GM12878 (cell line): Measurements from ENCODE around the gene AMPD3. TPM values are rescaled to one million over a fixed set of nuclear protein-coding genes. Genes with fewer than 3 reads are reported as not detected.
A peak's percentile ranks its signal among the peaks of the same experiment; 100 is the strongest.

Experiments
- ATAC-seq: fragments of 200-7000 bp; cut with Tn5 transposase; 3 replicates; pipeline ENCODE4 v1.9.1; 2020; ENCODE audit warnings: mild to moderate bottlenecking, moderate library complexity
- Bru-seq: library from RNA; stranded (reverse); fragments of 400-500 nt; gene quantifications from one replicate; lab custom pipeline; 2021; lab: Mats Ljungman, UMichigan
- BruChase-seq, 2 experiments: library from RNA; stranded (reverse); fragments of 400-500 nt; gene quantifications; one replicate each; lab custom pipeline; 2021; lab: Mats Ljungman, UMichigan
- BruUV-seq: library from RNA; stranded (reverse); fragments of 400-500 nt; replicated peaks from 2 replicates; lab custom pipeline; 2021; lab: Mats Ljungman, UMichigan
- CTCF ChIA-PET: fragments of 300-600 bp; sonication (Branson Sonifier 250); formaldehyde crosslinking; extraction: SDS; loops from one replicate; lab custom pipeline; 2021; ENCODE audit warnings: inconsistent platforms; lab: Yijun Ruan, JAX
- POLR2A ChIA-PET: fragments of 350-600 bp; formaldehyde crosslinking; extraction: SDS; loops from one replicate; lab custom pipeline; 2021; ENCODE audit warnings: inconsistent platforms; lab: Charles Lee
- RAD21 ChIA-PET: fragments of 300-600 bp; sonication (Branson Sonifier 250); formaldehyde crosslinking; loops from one replicate; lab custom pipeline; 2023; ENCODE audit warnings: antibody characterized with exemption; ENCODE audit not compliant: unreplicated experiment; lab: Charles Lee
- SMC1A ChIA-PET: fragments of 300-600 bp; sonication (Branson Sonifier 250); formaldehyde crosslinking; loops from one replicate; lab custom pipeline; 2023; ENCODE audit not compliant: unreplicated experiment, uncharacterized antibody; lab: Charles Lee
- DNase-seq: peaks from one replicate; pipeline ENCODE4 v3.0.0-alpha.2; 2011; ENCODE audit warnings: low read depth, low spot score
- FAIRE-seq: peaks from 3 replicates; lab custom pipeline; 2011; peaks lifted over from hg19 to GRCh38; lab: Jason Lieb, UNC
- H2AFZ ChIP-seq: 2 replicates; pipeline ENCODE4 v1.6.0; 2011; ENCODE audit warnings: low read depth, low read length, control low read depth; ENCODE audit not compliant: control insufficient read depth
- H3K27ac ChIP-seq: 2 replicates; pipeline ENCODE4 v1.5.1; 2011; ENCODE audit warnings: control low read depth; ENCODE audit not compliant: control insufficient read depth, insufficient read depth
- H3K27me3 ChIP-seq, 2 experiments: replicated peaks in 1 of 2; 2 replicates each; pipeline versions ENCODE4 v1.6.0 to v1.6.1; 2011; ENCODE audit warnings: low read length in 1 of 2; ENCODE audit not compliant: control insufficient read depth in 2 of 2, insufficient read depth in 2 of 2
- H3K36me3 ChIP-seq, 2 experiments: 2 replicates each; pipeline ENCODE4 v1.5.1; 2011; ENCODE audit warnings: low read length in 1 of 2; ENCODE audit not compliant: control insufficient read depth in 2 of 2, insufficient read depth in 2 of 2
- H3K4me1 ChIP-seq: 2 replicates; pipeline ENCODE4 v1.6.1; 2011; ENCODE audit warnings: mild to moderate bottlenecking, low read length, moderate library complexity, mixed read lengths; ENCODE audit not compliant: control insufficient read depth, insufficient read depth
- H3K4me2 ChIP-seq: 2 replicates; pipeline ENCODE4 v1.6.0; 2011; ENCODE audit warnings: control low read depth; ENCODE audit not compliant: control insufficient read depth, insufficient read depth
- H3K4me3 ChIP-seq: fragments of 200-600 bp; sonication (generic); 2 replicates; pipeline ENCODE4 v1.5.1; 2016
- H3K79me2 ChIP-seq: 2 replicates; pipeline ENCODE4 v1.6.0; 2011; ENCODE audit warnings: low read length; ENCODE audit not compliant: control insufficient read depth, insufficient read depth
- H3K9ac ChIP-seq: 2 replicates; pipeline ENCODE4 v1.8.0; 2011; ENCODE audit warnings: low read length, control low read depth, mixed read lengths; ENCODE audit not compliant: control insufficient read depth, insufficient read depth
- H3K9me3 ChIP-seq: replicated peaks from 3 replicates; pipeline ENCODE4 v1.5.1; 2011; ENCODE audit warnings: mild to moderate bottlenecking, low read length; ENCODE audit not compliant: control insufficient read depth, insufficient read depth
- H4K20me1 ChIP-seq: 2 replicates; pipeline ENCODE4 v1.6.0; 2011; ENCODE audit not compliant: control insufficient read depth, insufficient read depth
- BRCA1 ChIP-seq: IDR thresholded peaks from 2 replicates; pipeline ENCODE4 v1.6.1; 2011; ENCODE audit warnings: low read depth, low read length, improper control_type of control experiment
- HCFC1 ChIP-seq: fragments of 150-350 bp; IDR thresholded peaks from 2 replicates; pipeline ENCODE4 v1.6.1; 2014; ENCODE audit warnings: low read length
- IKZF1 ChIP-seq: fragments of 450-650 bp; conservative IDR thresholded peaks from 2 replicates; pipeline ENCODE4 v1.6.1; 2017; ENCODE audit warnings: antibody characterized with exemption, mild to moderate bottlenecking
- KAT2A ChIP-seq: conservative IDR thresholded peaks from 2 replicates; pipeline ENCODE4 v1.6.1; 2011; ENCODE audit warnings: low read depth, low read length; ENCODE audit not compliant: control insufficient read depth
- KLF5 ChIP-seq: fragments of 450-650 bp; IDR thresholded peaks from 2 replicates; pipeline ENCODE4 v1.6.1; 2014; ENCODE audit warnings: mild to moderate bottlenecking; ENCODE audit not compliant: partially characterized antibody
- NBN ChIP-seq: fragments of 450-650 bp; IDR thresholded peaks from 2 replicates; pipeline ENCODE4 v1.6.1; 2016
- PRDM15 ChIP-seq: fragments of 450-650 bp; formaldehyde crosslinking; IDR thresholded peaks from 2 replicates; pipeline ENCODE4 v1.4.0; 2020; ENCODE audit warnings: mild to moderate bottlenecking, moderate library complexity
- RCOR1 ChIP-seq: conservative IDR thresholded peaks from 2 replicates; pipeline ENCODE4 v1.6.1; 2012; ENCODE audit warnings: low read depth, low read length, improper control_type of control experiment
- SRF ChIP-seq, 2 experiments: IDR thresholded peaks; 2 replicates each; pipeline ENCODE4 v1.6.1; 2011; ENCODE audit warnings: low read depth in 2 of 2, low read length in 2 of 2, mild to moderate bottlenecking in 1 of 2, moderate library complexity in 1 of 2
- WGBS: methylation state at CpG from one replicate; pipeline ENCODE4 v1.1.6; 2016; ENCODE audit warnings: low lambda C conversion rate; ENCODE audit not compliant: insufficient replicate concordance, insufficient coverage; ENCODE audit errors: missing lambda C conversion rate; 5-methylcytosine and 5-hydroxymethylcytosine counted together
- in situ Hi-C: fragments of 300-500 bp; cut with MboI; formaldehyde crosslinking; loops from 9 replicates; pipeline ENCODE4 v1.14.3; 2018; ENCODE audit warnings: mixed read lengths
- intact Hi-C: fragments of 100-400 bp; cut with micrococcal nuclease; formaldehyde crosslinking; loops from one replicate; pipeline ENCODE4 v1.14.2; 2022; ENCODE audit not compliant: unreplicated experiment
- long read RNA-seq, 2 experiments: library from polyadenylated mRNA; unstranded; transcript quantifications; one replicate each; pipeline ENCODE4 v2.0.0, GENCODE V29; 2019 to 2020
- polyA minus RNA-seq, 3 experiments: library from RNA; depleted of rRNA, polyadenylated mRNA; stranded (reverse); fragments of >200 nt; gene quantifications; 2 replicates each; pipeline ENCODE4 v1.2.3, GENCODE V29; 2011
- polyA plus RNA-seq, 11 experiments: library from polyadenylated mRNA; depleted of rRNA in 4 of 11; unstranded in 6 of 11; stranded (reverse) in 5 of 11; fragments of >200 nt; fragmentation: Nextera tagmentation in 4 of 11; fragmentation: Illumina TruSeq in 1 of 11; extraction: Ambion mirVana in 4 of 11; extraction: Trizol in 1 of 11; gene quantifications; 1 replicate in 1 of 11; 2 replicates in 10 of 11; pipeline versions ENCODE4 v1.2.1 to v1.2.3, GENCODE V29; 2011 to 2016; ENCODE audit warnings: inconsistent platforms in 2 of 11, missing spikeins in 2 of 11, low read depth in 1 of 11
- total RNA-seq, 4 experiments: library from RNA; depleted of rRNA in 3 of 4; stranded (reverse); fragments of >200 nt in 3 of 4; fragmentation: Illumina TruSeq in 1 of 4; extraction: Trizol in 1 of 4; gene quantifications; 2 replicates each; pipeline versions ENCODE4 v1.2.1 to v1.2.3, GENCODE V29; 2013 to 2021
- TF ChIP-seq, protein P1 (sequence below): fragments of 450-650 bp; IDR thresholded peaks from 2 replicates; pipeline ENCODE4 v1.6.1; 2016; ENCODE audit warnings: mild to moderate bottlenecking, moderate library complexity, borderline replicate concordance

Gene AMPD3
- total RNA-seq (2013; cell fraction: nucleolus; rRNA removed): 55.0 and 61.5 TPM in 2 replicates
- total RNA-seq (2014; rRNA removed): 19.6 and 20.4 TPM in 2 replicates
- total RNA-seq (2014; rRNA removed; fragmentation: Illumina TruSeq; extraction: Trizol): 11.3 TPM in 2 replicates
- total RNA-seq (2021): 24.3 and 28.6 TPM in 2 replicates
- 7.3 TPM for polyA plus RNA-seq (2011; ENCODE audit: low read depth)
- polyA plus RNA-seq (2011; rRNA removed): 24.3 and 27.0 TPM in 2 replicates
- 24.5 and 25.8 TPM in 2 replicates for polyA plus RNA-seq (2011; cell fraction: cytosol; rRNA removed)
- polyA plus RNA-seq (2011; cell fraction: nucleus; rRNA removed): 52.4 and 66.3 TPM in 2 replicates
- polyA plus RNA-seq (2012): 11.9 and 13.6 TPM in 2 replicates
- polyA plus RNA-seq (2014; fragmentation: Illumina TruSeq; extraction: Trizol): 18.2 and 21.9 TPM in 2 replicates
- 1 to 10 TPM; 5.6 to 7.8 TPM for polyA plus RNA-seq (2014; fragmentation: Nextera tagmentation; extraction: Ambion mirVana)
- 20.0 and 21.7 TPM in 2 replicates for polyA plus RNA-seq (2014; rRNA removed)
- 1 to 10 TPM; 6.6 to 7.2 TPM for polyA plus RNA-seq (2016; fragmentation: Nextera tagmentation; extraction: Ambion mirVana)
- 26.6 and 34.5 TPM in 2 replicates for polyA minus RNA-seq (2011; rRNA and poly(A)+ RNA removed)
- polyA minus RNA-seq (2011; cell fraction: cytosol; rRNA and poly(A)+ RNA removed): 9.4 and 11.4 TPM in 2 replicates
- polyA minus RNA-seq (2011; cell fraction: nucleus; rRNA and poly(A)+ RNA removed): 30.8 and 38.7 TPM in 2 replicates
- Bru-seq, nascent RNA: percentile 69 among the genes with signal in this experiment
- percentile 68 among the genes with signal in this experiment for BruChase-seq, experiment 1, labeled RNA remaining after a 6-hour chase
- percentile 65 among the genes with signal in this experiment for BruChase-seq, experiment 2, labeled RNA remaining after a 2-hour chase
- long read RNA-seq, experiment 1, partial matches to known transcripts: 1 of 4 reads
- long read RNA-seq, experiment 1, other reads (novel, unspliced or antisense): 3 of 4 reads
- long read RNA-seq, experiment 2, partial matches to known transcripts: 6 of 11 reads
- long read RNA-seq, experiment 2, other reads (novel, unspliced or antisense): 5 of 11 reads

GRCh38 chr11:10454878-10455631 lies at the start of gene AMPD3:
AMPD3 (plus strand) TSS chr11:10455264; CDS start chr11:10461520, 6,256 bp downstream.
- H3K36me3 ChIP-seq: no peaks in the 10 kb centered on the region
- FAIRE-seq (no peak), DNase-seq (peak; percentile 48), ATAC-seq (peak; percentile 45)
- H3K79me2 ChIP-seq: peaks cover 25% of the 10 kb centered on the region
- no TSS peak for BruUV-seq
- no peaks in the 10 kb centered on the region for H4K20me1 ChIP-seq
- in situ Hi-C loops: no loop called here
- ChIA-PET POLR2A (interaction anchor here (0.6 to 4.7 kb wide), 7 partner anchors 9 to 86 kb away, joined by 3 to 21 read pairs (median 5); partner anchors contain the start of gene RNF141), SMC1A (interaction anchor here (0.7 to 6.0 kb wide), 15 partner anchors 9 to 200 kb away, joined by 3 to 44 read pairs (median 6); partner anchors contain the start of gene RNF141), RAD21 (interaction anchor here (0.6 to 6.7 kb wide), 9 partner anchors 14 to 199 kb away, joined by 3 to 63 read pairs (median 7); partner anchors contain the start of gene RNF141), CTCF (interaction anchor here (0.9 to 7.0 kb wide), 12 partner anchors 14 to 219 kb away, joined by 3 to 69 read pairs (median 4); partner anchors contain the start of gene RNF141)
- H3K27ac ChIP-seq: peak within 1 kb of the TSS; percentile 59
- H3K9ac ChIP-seq: peak within 1 kb of the TSS; percentile 62
- under 1% methylated on average over 11 of the region's 11 CpGs for WGBS
- H2AFZ ChIP-seq: peak within 1 kb of the TSS; percentile 49
- peaks cover 49% of the 10 kb centered on the region for H3K4me1 ChIP-seq
- H3K4me3 ChIP-seq: peak within 1 kb of the TSS; percentile 66
- H3K4me2 ChIP-seq: peak within 1 kb of the TSS; percentile 79
- no peaks in the 10 kb centered on the region for H3K9me3 ChIP-seq
- intact Hi-C loops: loop anchor here (5.0 kb wide), 3 partner anchors 72 to 297 kb away; partner anchors contain the start of genes CTR9 and RNF141
- peaks cover 0 to 2% of the 10 kb centered on the region in 2 experiments; a peak in 3 of 4 replicates for H3K27me3 ChIP-seq
- TF ChIP-seq RCOR1 (no peak), KAT2A (no peak), HCFC1 (no peak), IKZF1 (peak; percentile 80), KLF5 (peak; percentile 57), NBN (no peak), BRCA1 (no peak), PRDM15 (CRISPR knock-in tag) (no peak), SRF (IDR thresholded peaks at IDR 0.05; ENCODE audit: low read depth in 2 of 2, low read length in 2 of 2) (no peak)
- TF ChIP-seq, protein P1, sequence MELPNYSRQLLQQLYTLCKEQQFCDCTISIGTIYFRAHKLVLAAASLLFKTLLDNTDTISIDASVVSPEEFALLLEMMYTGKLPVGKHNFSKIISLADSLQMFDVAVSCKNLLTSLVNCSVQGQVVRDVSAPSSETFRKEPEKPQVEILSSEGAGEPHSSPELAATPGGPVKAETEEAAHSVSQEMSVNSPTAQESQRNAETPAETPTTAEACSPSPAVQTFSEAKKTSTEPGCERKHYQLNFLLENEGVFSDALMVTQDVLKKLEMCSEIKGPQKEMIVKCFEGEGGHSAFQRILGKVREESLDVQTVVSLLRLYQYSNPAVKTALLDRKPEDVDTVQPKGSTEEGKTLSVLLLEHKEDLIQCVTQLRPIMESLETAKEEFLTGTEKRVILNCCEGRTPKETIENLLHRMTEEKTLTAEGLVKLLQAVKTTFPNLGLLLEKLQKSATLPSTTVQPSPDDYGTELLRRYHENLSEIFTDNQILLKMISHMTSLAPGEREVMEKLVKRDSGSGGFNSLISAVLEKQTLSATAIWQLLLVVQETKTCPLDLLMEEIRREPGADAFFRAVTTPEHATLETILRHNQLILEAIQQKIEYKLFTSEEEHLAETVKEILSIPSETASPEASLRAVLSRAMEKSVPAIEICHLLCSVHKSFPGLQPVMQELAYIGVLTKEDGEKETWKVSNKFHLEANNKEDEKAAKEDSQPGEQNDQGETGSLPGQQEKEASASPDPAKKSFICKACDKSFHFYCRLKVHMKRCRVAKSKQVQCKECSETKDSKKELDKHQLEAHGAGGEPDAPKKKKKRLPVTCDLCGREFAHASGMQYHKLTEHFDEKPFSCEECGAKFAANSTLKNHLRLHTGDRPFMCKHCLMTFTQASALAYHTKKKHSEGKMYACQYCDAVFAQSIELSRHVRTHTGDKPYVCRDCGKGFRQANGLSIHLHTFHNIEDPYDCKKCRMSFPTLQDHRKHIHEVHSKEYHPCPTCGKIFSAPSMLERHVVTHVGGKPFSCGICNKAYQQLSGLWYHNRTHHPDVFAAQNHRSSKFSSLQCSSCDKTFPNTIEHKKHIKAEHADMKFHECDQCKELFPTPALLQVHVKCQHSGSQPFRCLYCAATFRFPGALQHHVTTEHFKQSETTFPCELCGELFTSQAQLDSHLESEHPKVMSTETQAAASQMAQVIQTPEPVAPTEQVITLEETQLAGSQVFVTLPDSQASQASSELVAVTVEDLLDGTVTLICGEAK: no peak
